Neural cell (in vitro differentiated cells): ENCODE data around the gene SCP2.

ENCODE experiments used
- EP300 ChIP-seq: fragments of 450-650 bp; conservative IDR thresholded peaks from 2 replicates; pipeline ENCODE4 v1.6.1; 2014; ENCODE audit warnings: antibody characterized with exemption, mild to moderate bottlenecking, moderate library complexity; ENCODE audit not compliant: poor library complexity, severe bottlenecking
- EZH2 ChIP-seq: fragments of 200-600, 300-800 bp; shearing (Covaris generic), sonication (generic); IDR thresholded peaks from 2 replicates; pipeline ENCODE4 v1.6.1; 2014; ENCODE audit warnings: antibody characterized with exemption, low read length, borderline replicate concordance, mild to moderate bottlenecking; ENCODE audit not compliant: insufficient read depth, poor library complexity, severe bottlenecking
- MXI1 ChIP-seq: fragments of 450-650 bp; conservative IDR thresholded peaks from 2 replicates; pipeline ENCODE4 v1.6.1; 2014; ENCODE audit warnings: antibody characterized with exemption, mild to moderate bottlenecking; ENCODE audit not compliant: poor library complexity, severe bottlenecking
- POLR2AphosphoS5 ChIP-seq: IDR thresholded peaks from 2 replicates; pipeline ENCODE4 v1.6.1; 2012
- TAF1 ChIP-seq: IDR thresholded peaks from 2 replicates; pipeline ENCODE4 v1.6.1; 2012; ENCODE audit warnings: low read depth
- TF ChIP-seq, protein P1 (sequence below): fragments of 450-650 bp; IDR thresholded peaks from 2 replicates; pipeline ENCODE4 v1.5.1; 2014; ENCODE audit warnings: antibody characterized with exemption, mild to moderate bottlenecking, moderate library complexity; ENCODE audit not compliant: poor library complexity, severe bottlenecking
- TF ChIP-seq, protein P2 (sequence below): IDR thresholded peaks from 2 replicates; pipeline ENCODE4 v1.6.1; 2012; ENCODE audit warnings: borderline replicate concordance

DNA sequence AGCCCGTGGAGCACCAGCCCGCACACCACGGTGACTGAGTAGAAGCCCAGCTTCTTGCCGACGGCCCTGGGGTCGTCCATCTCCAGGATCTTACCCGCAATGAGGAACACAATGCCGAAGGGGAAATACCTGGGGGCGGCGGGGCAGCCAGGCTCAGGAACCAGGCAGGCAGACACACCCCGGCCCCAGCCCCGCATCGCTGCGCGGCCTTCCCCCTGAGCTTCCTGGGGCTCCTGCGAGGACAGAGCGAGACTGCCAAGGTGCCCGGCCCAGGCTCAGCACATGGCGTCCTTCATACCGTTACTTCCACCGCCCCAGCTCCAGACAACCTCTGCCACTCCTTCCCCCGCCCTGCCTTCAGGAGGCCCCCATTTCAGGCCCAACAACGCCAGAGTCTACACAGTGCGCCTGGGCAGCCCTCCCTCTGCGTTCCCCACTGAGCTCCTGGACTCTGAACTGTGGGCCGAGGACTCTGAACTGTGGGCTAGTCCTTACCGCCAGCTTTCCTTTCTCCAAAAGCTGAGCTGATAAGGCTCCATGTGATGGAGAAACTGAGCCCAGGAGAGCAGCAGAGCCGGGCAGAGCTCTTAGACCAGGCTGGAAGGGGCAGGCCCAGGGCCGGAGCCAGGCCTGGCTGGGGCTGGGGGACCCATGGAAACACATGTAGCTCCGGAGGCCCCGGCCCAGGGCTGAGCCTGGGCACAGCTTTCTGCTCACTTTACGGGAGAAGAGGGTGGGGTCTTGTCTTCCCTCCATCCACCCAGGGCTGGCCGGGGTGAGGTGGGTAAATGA is 165.8 kb downstream of the SCP2 start:
- TF ChIP-seq, protein P1, sequence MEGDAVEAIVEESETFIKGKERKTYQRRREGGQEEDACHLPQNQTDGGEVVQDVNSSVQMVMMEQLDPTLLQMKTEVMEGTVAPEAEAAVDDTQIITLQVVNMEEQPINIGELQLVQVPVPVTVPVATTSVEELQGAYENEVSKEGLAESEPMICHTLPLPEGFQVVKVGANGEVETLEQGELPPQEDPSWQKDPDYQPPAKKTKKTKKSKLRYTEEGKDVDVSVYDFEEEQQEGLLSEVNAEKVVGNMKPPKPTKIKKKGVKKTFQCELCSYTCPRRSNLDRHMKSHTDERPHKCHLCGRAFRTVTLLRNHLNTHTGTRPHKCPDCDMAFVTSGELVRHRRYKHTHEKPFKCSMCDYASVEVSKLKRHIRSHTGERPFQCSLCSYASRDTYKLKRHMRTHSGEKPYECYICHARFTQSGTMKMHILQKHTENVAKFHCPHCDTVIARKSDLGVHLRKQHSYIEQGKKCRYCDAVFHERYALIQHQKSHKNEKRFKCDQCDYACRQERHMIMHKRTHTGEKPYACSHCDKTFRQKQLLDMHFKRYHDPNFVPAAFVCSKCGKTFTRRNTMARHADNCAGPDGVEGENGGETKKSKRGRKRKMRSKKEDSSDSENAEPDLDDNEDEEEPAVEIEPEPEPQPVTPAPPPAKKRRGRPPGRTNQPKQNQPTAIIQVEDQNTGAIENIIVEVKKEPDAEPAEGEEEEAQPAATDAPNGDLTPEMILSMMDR: no peak
- TF ChIP-seq MXI1 (no peak), POLR2AphosphoS5 (no peak), EZH2 (no peak), TAF1 (no peak), EP300 (no peak)
- TF ChIP-seq, protein P2, sequence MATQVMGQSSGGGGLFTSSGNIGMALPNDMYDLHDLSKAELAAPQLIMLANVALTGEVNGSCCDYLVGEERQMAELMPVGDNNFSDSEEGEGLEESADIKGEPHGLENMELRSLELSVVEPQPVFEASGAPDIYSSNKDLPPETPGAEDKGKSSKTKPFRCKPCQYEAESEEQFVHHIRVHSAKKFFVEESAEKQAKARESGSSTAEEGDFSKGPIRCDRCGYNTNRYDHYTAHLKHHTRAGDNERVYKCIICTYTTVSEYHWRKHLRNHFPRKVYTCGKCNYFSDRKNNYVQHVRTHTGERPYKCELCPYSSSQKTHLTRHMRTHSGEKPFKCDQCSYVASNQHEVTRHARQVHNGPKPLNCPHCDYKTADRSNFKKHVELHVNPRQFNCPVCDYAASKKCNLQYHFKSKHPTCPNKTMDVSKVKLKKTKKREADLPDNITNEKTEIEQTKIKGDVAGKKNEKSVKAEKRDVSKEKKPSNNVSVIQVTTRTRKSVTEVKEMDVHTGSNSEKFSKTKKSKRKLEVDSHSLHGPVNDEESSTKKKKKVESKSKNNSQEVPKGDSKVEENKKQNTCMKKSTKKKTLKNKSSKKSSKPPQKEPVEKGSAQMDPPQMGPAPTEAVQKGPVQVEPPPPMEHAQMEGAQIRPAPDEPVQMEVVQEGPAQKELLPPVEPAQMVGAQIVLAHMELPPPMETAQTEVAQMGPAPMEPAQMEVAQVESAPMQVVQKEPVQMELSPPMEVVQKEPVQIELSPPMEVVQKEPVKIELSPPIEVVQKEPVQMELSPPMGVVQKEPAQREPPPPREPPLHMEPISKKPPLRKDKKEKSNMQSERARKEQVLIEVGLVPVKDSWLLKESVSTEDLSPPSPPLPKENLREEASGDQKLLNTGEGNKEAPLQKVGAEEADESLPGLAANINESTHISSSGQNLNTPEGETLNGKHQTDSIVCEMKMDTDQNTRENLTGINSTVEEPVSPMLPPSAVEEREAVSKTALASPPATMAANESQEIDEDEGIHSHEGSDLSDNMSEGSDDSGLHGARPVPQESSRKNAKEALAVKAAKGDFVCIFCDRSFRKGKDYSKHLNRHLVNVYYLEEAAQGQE: no peak
